GM18502 (cell line): ENCODE data around the gene IQSEC2.

Experiments used
- ATAC-seq: cut with Tn5 transposase; IDR thresholded peaks from one replicate; pipeline ENCODE4 v1.9.1; 2021; ENCODE audit warnings: mild to moderate bottlenecking; ENCODE audit not compliant: unreplicated experiment, poor library complexity

IQSEC2 gene

GRCh38 chrX:53279296-53280237 lies 1.8 kb downstream of the IQSEC2 start:
- ATAC-seq, result no peak

DNA sequence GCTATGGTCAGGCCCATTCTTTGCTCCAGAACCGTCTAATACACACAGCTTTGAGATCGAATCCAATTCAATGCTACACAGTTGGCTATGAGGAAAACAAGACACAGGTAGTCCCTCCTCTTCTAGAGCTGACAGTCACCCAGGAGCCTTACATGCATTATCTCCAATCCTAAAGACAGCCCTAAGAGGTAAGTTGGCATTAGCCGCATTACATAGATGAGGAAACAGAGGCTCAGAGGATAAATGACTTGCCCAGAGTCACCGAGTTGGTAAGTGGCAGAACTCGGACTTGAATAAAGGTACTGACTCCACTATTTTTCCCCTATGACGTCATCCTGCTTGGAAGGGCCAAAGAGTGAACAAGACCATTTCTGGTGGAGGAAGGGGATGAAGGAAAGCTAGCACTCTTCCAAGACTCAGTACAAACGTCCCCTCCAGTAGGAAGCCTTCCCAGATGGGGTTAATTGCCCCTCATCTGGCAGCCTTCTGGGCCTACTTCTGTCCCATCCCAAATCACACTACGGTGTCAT lies 8.5 kb downstream of the IQSEC2 start:
- no peak for ATAC-seq

DNA sequence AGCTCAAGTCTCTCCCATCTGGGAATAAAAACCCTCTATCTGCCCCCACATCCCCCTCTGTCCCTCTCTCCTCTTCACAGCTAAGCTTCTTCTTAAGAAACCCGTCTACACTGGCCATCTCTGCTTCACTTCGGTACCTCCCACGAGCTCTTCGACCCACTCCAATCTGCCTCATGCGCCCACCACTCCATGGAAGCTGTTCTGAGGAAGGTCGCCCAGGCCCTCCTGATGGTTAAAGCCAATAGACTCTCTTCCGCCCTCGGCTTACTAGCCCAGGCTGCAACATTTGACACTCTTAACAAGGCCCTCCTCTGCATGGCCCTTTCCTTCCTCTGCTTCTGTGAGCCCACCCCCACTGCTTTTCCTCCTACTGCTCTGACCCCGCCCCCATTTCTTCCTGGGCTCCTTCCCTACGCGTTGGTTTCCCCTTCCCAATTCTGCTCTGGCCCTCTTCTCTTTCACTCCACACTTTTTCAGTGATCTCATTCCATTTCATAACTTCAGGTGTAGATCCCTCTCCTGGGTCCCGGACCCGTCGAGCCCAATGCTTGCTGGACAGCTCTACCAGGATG lies 11.8 kb downstream of the IQSEC2 start:
- no peak for ATAC-seq

- ATAC-seq, result no peak
These were observed 13.2 kb downstream of the IQSEC2 start for GRCh38 chrX:53268173-53268572.

DNA sequence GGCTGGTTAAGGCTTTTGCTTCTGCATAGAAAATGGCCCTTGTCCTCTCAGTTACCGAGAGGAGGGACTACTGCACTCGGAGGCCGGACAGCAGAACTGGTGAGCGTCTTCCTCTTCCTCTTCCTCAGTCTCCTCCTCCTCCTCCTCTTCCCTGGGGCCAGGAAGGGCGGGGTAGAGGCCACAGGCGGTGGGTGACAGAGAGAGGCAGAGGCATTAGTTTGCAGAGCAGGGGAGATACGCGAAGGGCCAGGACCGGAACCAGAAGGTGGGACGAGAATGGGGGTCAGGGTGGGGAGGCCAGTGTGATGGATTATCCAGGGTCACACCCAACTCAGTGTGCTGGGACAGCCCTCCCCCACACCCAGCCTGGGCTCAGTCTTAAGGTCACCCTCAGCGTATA lies 14.5 kb downstream of the IQSEC2 start:
- no peak for ATAC-seq

- ATAC-seq, result no peak
These were observed 15.4 kb downstream of the IQSEC2 start for GRCh38 chrX:53265771-53266574.

- ATAC-seq, result no peak
These were observed 17.7 kb downstream of the IQSEC2 start for GRCh38 chrX:53263597-53264094.

GRCh38 chrX:53262918-53263394 lies 18.4 kb downstream of the IQSEC2 start:
- ATAC-seq, result no peak

DNA sequence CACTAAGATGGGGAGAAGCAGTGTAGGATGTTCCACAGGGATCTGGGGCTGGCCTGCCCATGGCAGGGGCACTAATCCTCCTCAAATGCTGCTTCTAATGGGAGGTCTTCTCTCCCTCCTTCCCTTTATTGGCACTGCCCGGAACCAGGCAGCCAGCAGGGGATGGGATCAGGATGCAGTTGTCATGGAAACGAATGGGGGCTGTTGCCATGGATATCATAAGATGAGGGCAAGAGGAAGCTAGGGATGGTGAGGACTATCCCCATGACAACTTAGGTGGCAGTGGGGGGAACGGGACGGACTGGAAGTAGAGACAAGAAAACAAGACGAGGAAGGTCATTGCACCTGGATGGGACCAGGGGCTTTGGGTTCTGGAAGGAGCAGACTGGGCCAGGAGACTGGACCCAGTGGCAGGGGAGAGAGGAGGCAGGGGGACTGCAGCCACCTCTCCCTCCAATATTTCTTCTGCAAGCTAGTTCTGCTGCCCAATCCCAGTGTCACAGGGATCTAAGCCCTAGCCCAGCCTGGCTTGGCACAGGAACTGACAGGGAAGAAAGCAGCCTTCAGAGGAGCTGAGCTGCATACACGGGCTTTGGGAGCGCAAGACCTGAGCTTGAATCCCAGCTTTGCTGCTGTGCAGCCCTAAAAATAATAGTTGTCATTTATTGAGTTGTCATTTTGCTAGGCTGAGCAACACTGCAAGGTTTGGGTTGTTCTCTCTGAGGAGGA lies 19.0 kb downstream of the IQSEC2 start:
- no peak for ATAC-seq

DNA sequence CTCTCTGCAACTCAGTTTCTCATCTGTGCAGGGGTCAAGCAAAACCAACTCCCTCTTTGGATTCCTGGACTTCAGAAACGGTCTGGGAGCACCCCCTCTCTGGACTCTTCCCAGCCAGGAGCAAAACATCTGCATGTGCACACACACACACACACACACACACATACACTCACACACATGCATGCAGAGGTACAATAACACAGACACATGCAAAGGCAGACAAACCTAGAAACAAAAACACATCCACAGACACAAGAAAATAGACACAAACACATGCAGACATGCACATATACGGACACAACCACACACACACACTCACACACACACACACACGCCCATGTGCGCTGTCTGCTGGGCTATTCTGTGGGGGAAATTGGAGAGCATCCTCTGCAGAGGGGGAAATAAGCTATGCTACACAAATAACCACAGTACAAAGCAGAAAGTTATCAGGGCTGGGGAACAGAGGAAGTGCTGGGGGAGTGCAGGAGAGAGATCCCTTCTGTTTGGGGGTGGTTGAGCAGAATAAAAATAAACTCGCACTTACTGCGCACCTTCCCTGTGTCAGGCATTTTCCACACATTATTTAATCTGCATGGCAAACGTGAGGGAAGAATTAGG lies 19.9 kb downstream of the IQSEC2 start:
- ATAC-seq, result no peak

DNA sequence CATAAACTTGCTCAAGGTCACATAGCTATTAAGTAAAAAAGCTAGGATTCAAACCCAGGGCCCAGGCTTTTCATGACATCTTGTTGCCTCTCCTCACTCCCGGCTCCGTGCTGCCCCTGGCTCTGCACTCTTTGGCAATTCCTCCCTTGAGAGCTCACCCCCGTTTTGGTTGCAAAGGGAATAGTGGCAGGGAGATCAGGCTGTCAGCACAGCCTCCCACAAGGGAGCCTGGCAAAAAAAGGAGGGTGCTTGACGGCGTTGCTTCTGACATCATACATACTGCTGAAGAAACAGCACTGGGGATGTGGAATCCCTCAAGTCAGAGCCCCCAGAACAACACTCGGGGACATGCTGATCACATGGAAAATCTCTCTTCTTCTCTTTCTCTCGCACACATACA lies 20.5 kb downstream of the IQSEC2 start:
- ATAC-seq, result no peak

DNA sequence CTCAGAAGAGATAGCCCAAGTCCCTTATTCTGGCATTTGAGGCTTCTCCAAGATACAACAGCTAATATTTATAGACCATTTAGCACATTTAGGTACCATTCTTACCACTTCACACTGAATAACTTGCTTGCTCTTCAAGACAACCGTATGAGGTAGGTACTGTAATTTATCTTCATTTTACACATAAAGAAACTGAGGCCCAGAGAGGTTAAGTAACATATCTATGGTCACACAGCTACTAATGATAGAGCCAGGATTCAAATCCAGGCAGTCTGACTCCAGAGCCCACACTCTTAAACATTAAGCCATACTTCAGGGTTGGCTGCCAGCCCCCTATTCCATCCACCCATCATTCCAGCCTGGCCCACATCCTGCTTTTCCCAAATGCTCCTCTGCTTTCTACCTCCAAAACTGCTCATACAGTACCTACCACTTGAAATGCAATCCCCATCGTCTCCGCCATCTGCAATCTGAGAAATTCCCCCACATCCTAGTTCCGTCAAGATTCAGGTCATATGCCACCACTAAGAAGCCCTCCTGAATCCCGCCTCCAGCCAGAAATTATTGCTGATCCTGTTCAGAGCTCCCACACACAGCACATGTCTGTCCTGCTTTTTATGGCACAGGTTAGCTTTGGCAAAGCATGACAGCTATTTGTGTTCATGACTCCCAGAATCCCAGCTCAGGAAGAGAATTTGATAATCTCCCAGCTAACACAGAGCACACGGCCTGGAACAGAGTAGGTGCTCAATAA lies 23.5 kb downstream of the IQSEC2 start:
- ATAC-seq, result no peak

GRCh38 chrX:53257166-53257565 lies 24.2 kb downstream of the IQSEC2 start:
- ATAC-seq, result no peak

- ATAC-seq, result no peak
These were observed 24.8 kb downstream of the IQSEC2 start for GRCh38 chrX:53256446-53257041.

- no peak for ATAC-seq
These were observed 25.6 kb downstream of the IQSEC2 start for GRCh38 chrX:53255738-53256191.

- ATAC-seq, result no peak
These were observed 26.6 kb downstream of the IQSEC2 start for GRCh38 chrX:53254570-53255461.
